GM21390 (cell line): ENCODE data around the gene OR2A2.
A peak's percentile ranks its signal among the peaks of the same experiment; 100 is the strongest.
"Not testable (repeated sequence)": the region's sequence is repeated elsewhere in the genome, so short reads cannot be mapped to it uniquely, and the experiment has no call there.

Experiments
- ATAC-seq: cut with Tn5 transposase; IDR thresholded peaks from one replicate; pipeline ENCODE4 v1.9.1; 2021; ENCODE audit not compliant: unreplicated experiment

The OR2A2 gene

GRCh38 chr7:144109283-144109682 lies at the start of gene OR2A2:
Gene OR2A2 (plus strand): TSS chr7:144109583. CDS start chr7:144109583, 0 bp downstream.
- no peak for ATAC-seq

- no peak for ATAC-seq
Observed at GRCh38 chr7:144063710-144064109, 45.7 kb upstream of the OR2A2 start.

- ATAC-seq, result no peak
Observed at GRCh38 chr7:144069511-144069910, 39.9 kb upstream of the OR2A2 start, which contains the start of gene OR2A25. Gene OR2A25 (plus strand): TSS chr7:144069811. CDS start chr7:144074220, 4,409 bp downstream.

GRCh38 chr7:144069953-144070352 lies 39.4 kb upstream of the OR2A2 start:
- no peak for ATAC-seq

- ATAC-seq, result no peak
Observed at GRCh38 chr7:144074374-144074773, 35.0 kb upstream of the OR2A2 start.

- ATAC-seq, result no peak
Observed at GRCh38 chr7:144085978-144086377, 23.4 kb upstream of the OR2A2 start, which contains the start of gene OR2A12. Gene OR2A12 (plus strand): TSS chr7:144086278. CDS start chr7:144095108, 8,830 bp downstream.

GRCh38 chr7:144086730-144087129 lies 22.7 kb upstream of the OR2A2 start:
- ATAC-seq, result no peak

GRCh38 chr7:144087230-144087629 lies 22.2 kb upstream of the OR2A2 start:
- no peak for ATAC-seq

GRCh38 chr7:144090667-144091066 lies 18.7 kb upstream of the OR2A2 start:
- ATAC-seq, result no peak

- no peak for ATAC-seq
Observed at GRCh38 chr7:144098776-144099175, 10.6 kb upstream of the OR2A2 start.

- ATAC-seq, result no peak
Observed at GRCh38 chr7:144100607-144101006, 8.8 kb upstream of the OR2A2 start.

- ATAC-seq, result no peak
Observed at GRCh38 chr7:144102041-144102440, 7.3 kb upstream of the OR2A2 start.

GRCh38 chr7:144105211-144105610 lies 4.2 kb upstream of the OR2A2 start:
- ATAC-seq, result no peak

- ATAC-seq, result no peak
Observed at GRCh38 chr7:144110272-144110671, 889 bp downstream of the OR2A2 start.

- no peak for ATAC-seq
Observed at GRCh38 chr7:144113651-144114050, 4.3 kb downstream of the OR2A2 start.

- no peak for ATAC-seq
Observed at GRCh38 chr7:144118341-144118740, 9.0 kb downstream of the OR2A2 start.

GRCh38 chr7:144122876-144123275 lies 13.5 kb downstream of the OR2A2 start, which contains the start of gene OR2A14:
Gene OR2A14 (plus strand): TSS chr7:144123176. CDS start chr7:144129113, 5,937 bp downstream.
- no peak for ATAC-seq

GRCh38 chr7:144127714-144128334 lies 18.4 kb downstream of the OR2A2 start:
- peak; percentile 99 for ATAC-seq

GRCh38 chr7:144129601-144130000 lies 20.2 kb downstream of the OR2A2 start:
- not testable (repeated sequence) for ATAC-seq

GRCh38 chr7:144130730-144131129 lies 21.3 kb downstream of the OR2A2 start:
- no peak for ATAC-seq

- no peak for ATAC-seq
Observed at GRCh38 chr7:144132262-144132661, 22.9 kb downstream of the OR2A2 start.

GRCh38 chr7:144133307-144133706 lies 23.9 kb downstream of the OR2A2 start:
- ATAC-seq, result no peak

- ATAC-seq, result no peak
Observed at GRCh38 chr7:144134116-144134515, 24.7 kb downstream of the OR2A2 start.
